Panc1 (cell line): ENCODE results near the gene EWSR1.

ENCODE experiments used
- POLR2AphosphoS5 ChIP-seq: IDR thresholded peaks from 2 replicates; pipeline ENCODE4 v1.6.1; 2012; ENCODE audit warnings: mild to moderate bottlenecking, low read depth, low read length, moderate library complexity
- TCF7L2 ChIP-seq: IDR thresholded peaks from 2 replicates; pipeline ENCODE4 v1.6.1; 2011; ENCODE audit warnings: mild to moderate bottlenecking, low read depth, low read length, inconsistent platforms
- TF ChIP-seq, protein P1 (sequence below): fragments of 450-650 bp; IDR thresholded peaks from 2 replicates; pipeline ENCODE4 v1.5.1; 2017; ENCODE audit warnings: mild to moderate bottlenecking
- TF ChIP-seq, protein P2 (sequence below), 2 experiments: IDR thresholded peaks; 2 replicates each; pipeline ENCODE4 v1.6.1; 2011 to 2012; ENCODE audit warnings: low read depth in 2 of 2, control low read depth in 1 of 2, low read length in 1 of 2, mild to moderate bottlenecking in 1 of 2, moderate library complexity in 1 of 2; ENCODE audit not compliant: insufficient read depth in 1 of 2

DNA sequence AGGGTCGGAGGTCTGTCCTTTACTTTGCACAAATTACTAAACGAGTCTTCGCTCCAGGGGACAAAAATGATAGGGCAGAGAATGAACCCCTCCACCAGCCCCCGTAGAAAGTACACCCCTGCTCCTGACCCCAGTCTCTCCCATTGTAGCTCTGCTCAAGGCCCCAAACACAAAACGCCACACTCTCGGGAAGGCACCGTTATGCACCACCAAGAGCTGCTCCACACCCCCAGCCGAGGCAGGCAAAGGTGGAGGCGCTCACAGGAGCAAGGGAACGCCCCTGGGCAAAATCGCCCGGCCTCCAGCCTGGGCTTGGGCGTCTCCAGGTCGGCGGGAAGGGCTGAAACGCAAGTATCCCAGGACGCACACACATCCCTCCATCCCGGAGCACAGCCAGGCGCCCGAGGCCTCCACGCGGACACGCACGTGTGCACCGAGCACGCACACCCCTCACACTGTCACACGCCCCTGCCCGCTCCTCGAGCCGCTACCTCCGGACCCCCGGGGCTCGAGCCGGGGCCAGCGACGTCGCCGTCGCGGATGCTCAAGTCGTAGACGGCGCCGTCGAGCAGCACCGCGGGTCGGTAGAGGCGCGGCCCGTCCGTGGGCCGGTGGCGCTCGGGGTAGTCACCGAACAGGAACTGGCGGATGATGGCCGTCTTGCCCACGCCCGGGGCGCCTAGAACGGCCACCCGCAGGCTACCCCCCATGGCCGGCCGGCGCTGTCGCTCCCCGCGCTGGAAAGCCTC lies 46.6 kb downstream of the EWSR1 start:
- TF ChIP-seq, protein P1, sequence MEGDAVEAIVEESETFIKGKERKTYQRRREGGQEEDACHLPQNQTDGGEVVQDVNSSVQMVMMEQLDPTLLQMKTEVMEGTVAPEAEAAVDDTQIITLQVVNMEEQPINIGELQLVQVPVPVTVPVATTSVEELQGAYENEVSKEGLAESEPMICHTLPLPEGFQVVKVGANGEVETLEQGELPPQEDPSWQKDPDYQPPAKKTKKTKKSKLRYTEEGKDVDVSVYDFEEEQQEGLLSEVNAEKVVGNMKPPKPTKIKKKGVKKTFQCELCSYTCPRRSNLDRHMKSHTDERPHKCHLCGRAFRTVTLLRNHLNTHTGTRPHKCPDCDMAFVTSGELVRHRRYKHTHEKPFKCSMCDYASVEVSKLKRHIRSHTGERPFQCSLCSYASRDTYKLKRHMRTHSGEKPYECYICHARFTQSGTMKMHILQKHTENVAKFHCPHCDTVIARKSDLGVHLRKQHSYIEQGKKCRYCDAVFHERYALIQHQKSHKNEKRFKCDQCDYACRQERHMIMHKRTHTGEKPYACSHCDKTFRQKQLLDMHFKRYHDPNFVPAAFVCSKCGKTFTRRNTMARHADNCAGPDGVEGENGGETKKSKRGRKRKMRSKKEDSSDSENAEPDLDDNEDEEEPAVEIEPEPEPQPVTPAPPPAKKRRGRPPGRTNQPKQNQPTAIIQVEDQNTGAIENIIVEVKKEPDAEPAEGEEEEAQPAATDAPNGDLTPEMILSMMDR: no peak
- TF ChIP-seq, protein P2, sequence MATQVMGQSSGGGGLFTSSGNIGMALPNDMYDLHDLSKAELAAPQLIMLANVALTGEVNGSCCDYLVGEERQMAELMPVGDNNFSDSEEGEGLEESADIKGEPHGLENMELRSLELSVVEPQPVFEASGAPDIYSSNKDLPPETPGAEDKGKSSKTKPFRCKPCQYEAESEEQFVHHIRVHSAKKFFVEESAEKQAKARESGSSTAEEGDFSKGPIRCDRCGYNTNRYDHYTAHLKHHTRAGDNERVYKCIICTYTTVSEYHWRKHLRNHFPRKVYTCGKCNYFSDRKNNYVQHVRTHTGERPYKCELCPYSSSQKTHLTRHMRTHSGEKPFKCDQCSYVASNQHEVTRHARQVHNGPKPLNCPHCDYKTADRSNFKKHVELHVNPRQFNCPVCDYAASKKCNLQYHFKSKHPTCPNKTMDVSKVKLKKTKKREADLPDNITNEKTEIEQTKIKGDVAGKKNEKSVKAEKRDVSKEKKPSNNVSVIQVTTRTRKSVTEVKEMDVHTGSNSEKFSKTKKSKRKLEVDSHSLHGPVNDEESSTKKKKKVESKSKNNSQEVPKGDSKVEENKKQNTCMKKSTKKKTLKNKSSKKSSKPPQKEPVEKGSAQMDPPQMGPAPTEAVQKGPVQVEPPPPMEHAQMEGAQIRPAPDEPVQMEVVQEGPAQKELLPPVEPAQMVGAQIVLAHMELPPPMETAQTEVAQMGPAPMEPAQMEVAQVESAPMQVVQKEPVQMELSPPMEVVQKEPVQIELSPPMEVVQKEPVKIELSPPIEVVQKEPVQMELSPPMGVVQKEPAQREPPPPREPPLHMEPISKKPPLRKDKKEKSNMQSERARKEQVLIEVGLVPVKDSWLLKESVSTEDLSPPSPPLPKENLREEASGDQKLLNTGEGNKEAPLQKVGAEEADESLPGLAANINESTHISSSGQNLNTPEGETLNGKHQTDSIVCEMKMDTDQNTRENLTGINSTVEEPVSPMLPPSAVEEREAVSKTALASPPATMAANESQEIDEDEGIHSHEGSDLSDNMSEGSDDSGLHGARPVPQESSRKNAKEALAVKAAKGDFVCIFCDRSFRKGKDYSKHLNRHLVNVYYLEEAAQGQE (IDR thresholded peaks at IDR 0.05; ENCODE audit: insufficient read depth in 1 of 2, low read depth in 2 of 2, low read length in 1 of 2): no peak
- TF ChIP-seq POLR2AphosphoS5 (no peak), TCF7L2 (no peak)
